ENCODE data around the gene PTPN14.

DNA sequence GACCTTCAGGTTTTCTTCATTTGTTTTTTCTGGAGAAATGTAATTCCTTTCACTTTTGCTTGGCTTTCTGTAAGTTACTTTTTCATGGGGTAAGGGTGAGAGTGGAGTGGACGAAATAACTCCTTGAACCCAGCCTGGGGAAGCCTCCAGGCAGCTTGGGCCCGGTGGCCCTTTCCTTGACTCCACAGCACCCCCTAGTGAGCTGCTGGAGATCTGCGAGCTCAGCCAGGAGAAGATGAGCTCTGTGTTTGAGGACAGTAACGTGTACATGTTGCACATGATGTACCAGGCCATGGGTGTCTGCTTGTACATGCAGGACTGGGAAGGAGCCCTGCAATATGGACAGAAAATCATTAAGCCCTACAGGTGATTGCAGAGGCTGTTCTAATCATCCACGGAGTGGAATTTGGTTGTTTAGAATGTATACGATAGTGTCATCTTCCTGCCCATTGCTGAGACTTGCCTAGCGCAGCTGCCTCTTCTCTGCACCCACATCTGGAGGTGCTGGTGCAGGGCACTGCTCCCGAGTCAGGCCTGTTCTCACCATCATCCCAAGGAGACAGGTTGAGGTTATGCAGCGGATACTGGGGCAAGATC, 219.5 kb downstream of the PTPN14 start:
- TF ChIP-seq, protein P1, sequence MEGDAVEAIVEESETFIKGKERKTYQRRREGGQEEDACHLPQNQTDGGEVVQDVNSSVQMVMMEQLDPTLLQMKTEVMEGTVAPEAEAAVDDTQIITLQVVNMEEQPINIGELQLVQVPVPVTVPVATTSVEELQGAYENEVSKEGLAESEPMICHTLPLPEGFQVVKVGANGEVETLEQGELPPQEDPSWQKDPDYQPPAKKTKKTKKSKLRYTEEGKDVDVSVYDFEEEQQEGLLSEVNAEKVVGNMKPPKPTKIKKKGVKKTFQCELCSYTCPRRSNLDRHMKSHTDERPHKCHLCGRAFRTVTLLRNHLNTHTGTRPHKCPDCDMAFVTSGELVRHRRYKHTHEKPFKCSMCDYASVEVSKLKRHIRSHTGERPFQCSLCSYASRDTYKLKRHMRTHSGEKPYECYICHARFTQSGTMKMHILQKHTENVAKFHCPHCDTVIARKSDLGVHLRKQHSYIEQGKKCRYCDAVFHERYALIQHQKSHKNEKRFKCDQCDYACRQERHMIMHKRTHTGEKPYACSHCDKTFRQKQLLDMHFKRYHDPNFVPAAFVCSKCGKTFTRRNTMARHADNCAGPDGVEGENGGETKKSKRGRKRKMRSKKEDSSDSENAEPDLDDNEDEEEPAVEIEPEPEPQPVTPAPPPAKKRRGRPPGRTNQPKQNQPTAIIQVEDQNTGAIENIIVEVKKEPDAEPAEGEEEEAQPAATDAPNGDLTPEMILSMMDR (IDR thresholded peaks at IDR 0.05): peak; percentile 57 to 74 (median 64)
- TF ChIP-seq POLR2A (IDR thresholded peaks at IDR 0.05): no peak

All from upper lobe of left lung (tissue), 4 donors.